PC-3 (cell line): ENCODE data around the gene ASPDH. TPM values are rescaled to one million over a fixed set of nuclear protein-coding genes. Genes with fewer than 3 reads are reported as not detected.

Source experiments
- ATAC-seq: fragments of 200-7000 bp; cut with Tn5 transposase; 2 replicates; pipeline ENCODE4 v1.9.1; 2020; ENCODE audit warnings: mild to moderate bottlenecking, moderate library complexity
- BruUV-seq: library from RNA; stranded (reverse); fragments of 400-500 nt; replicated peaks from 2 replicates; lab custom pipeline; 2021; lab: Mats Ljungman, UMichigan
- CTCF ChIA-PET: fragments of 300-600 bp; sonication (Branson Sonifier 250); formaldehyde crosslinking; loops from one replicate; lab custom pipeline; 2022; ENCODE audit warnings: antibody characterized with exemption; lab: Charles Lee
- POLR2A ChIA-PET: fragments of 300-600 bp; sonication (Branson Sonifier 250); formaldehyde crosslinking; loops from one replicate; lab custom pipeline; 2022; ENCODE audit warnings: antibody characterized with exemption; ENCODE audit not compliant: unreplicated experiment; lab: Charles Lee
- DNase-seq: peaks from one replicate; pipeline ENCODE4 v3.0.0-alpha.2; 2015
- H2AFZ ChIP-seq: fragments of 300-600 bp; sonication (generic); 2 replicates; pipeline ENCODE4 v1.6.0; 2016; ENCODE audit warnings: antibody characterized with exemption, low read length
- H3F3A ChIP-seq: fragments of 300-600 bp; sonication (generic); one replicate; pipeline ENCODE4 v1.6.0; 2017; ENCODE audit warnings: antibody characterized with exemption, low read length, control low read depth, mild to moderate bottlenecking; ENCODE audit not compliant: unreplicated experiment
- H3K27ac ChIP-seq: fragments of 300-600 bp; sonication (generic); 2 replicates; pipeline ENCODE4 v1.5.1; 2016; ENCODE audit warnings: mild to moderate bottlenecking, low read length
- H3K27me3 ChIP-seq: fragments of 300-600 bp; sonication (generic); 2 replicates; pipeline ENCODE4 v1.6.1; 2016; ENCODE audit warnings: low read length, mixed read lengths
- H3K36me3 ChIP-seq: fragments of 300-600 bp; sonication (generic); 2 replicates; pipeline ENCODE4 v1.6.1; 2016; ENCODE audit warnings: low read depth, mixed run types, low read length, mixed read lengths
- H3K4me1 ChIP-seq: fragments of 300-600 bp; sonication (generic); 2 replicates; pipeline ENCODE4 v1.5.1; 2016; ENCODE audit warnings: low read length; ENCODE audit not compliant: insufficient read depth
- H3K4me2 ChIP-seq: fragments of 300-600 bp; sonication (generic); 2 replicates; pipeline ENCODE4 v1.6.0; 2016; ENCODE audit warnings: low read length
- H3K4me3 ChIP-seq: fragments of 300-600 bp; sonication (generic); 2 replicates; pipeline ENCODE4 v1.5.1; 2016; ENCODE audit warnings: mild to moderate bottlenecking, low read length, mixed read lengths
- H3K79me2 ChIP-seq: fragments of 300-600 bp; sonication (generic); 2 replicates; pipeline ENCODE4 v1.6.1; 2017; ENCODE audit warnings: low read length, mixed read lengths
- H3K9ac ChIP-seq: fragments of 300-600 bp; sonication (generic); 2 replicates; pipeline ENCODE4 v1.6.0; 2016; ENCODE audit warnings: mild to moderate bottlenecking, low read length
- H3K9me2 ChIP-seq: fragments of 300-600 bp; sonication (generic); replicated peaks from 2 replicates; pipeline ENCODE4 v1.6.1; 2016; ENCODE audit warnings: mixed run types, low read length, mixed read lengths
- H3K9me3 ChIP-seq: fragments of 300-600 bp; sonication (generic); 2 replicates; pipeline ENCODE4 v1.6.1; 2016; ENCODE audit warnings: low read length, mixed read lengths
- H4K20me1 ChIP-seq: fragments of 300-600 bp; sonication (generic); 2 replicates; pipeline ENCODE4 v1.6.1; 2016; ENCODE audit warnings: low read length, mixed read lengths
- EZH2 ChIP-seq: fragments of 300-600 bp; sonication (generic); IDR thresholded peaks from one replicate; pipeline ENCODE4 v1.6.1; 2017; ENCODE audit warnings: antibody characterized with exemption, mild to moderate bottlenecking, low read length; ENCODE audit not compliant: unreplicated experiment
- EZH2phosphoT487 ChIP-seq: fragments of 300-600 bp; sonication (generic); IDR thresholded peaks from 2 replicates; pipeline ENCODE4 v1.6.1; 2018; ENCODE audit warnings: mild to moderate bottlenecking, antibody characterized with exemption, low read length, borderline replicate concordance
- intact Hi-C: fragments of 100-400 bp; cut with micrococcal nuclease; formaldehyde crosslinking; loops from 2 replicates; pipeline ENCODE4 v1.9.0; 2023
- total RNA-seq: library from RNA; depleted of rRNA; stranded (reverse); fragments of >200 nt; gene quantifications from 2 replicates; pipeline ENCODE4 v1.2.3, GENCODE V29; 2014
- TF ChIP-seq, protein P1 (sequence below): fragments of 300-600 bp; sonication (generic); conservative IDR thresholded peaks from 2 replicates; pipeline ENCODE4 v1.5.1; 2017; ENCODE audit warnings: antibody characterized with exemption, low read depth, mild to moderate bottlenecking, low read length

The ASPDH gene
- total RNA-seq, 1 experiment from 2014 or later: not detected

DNA sequence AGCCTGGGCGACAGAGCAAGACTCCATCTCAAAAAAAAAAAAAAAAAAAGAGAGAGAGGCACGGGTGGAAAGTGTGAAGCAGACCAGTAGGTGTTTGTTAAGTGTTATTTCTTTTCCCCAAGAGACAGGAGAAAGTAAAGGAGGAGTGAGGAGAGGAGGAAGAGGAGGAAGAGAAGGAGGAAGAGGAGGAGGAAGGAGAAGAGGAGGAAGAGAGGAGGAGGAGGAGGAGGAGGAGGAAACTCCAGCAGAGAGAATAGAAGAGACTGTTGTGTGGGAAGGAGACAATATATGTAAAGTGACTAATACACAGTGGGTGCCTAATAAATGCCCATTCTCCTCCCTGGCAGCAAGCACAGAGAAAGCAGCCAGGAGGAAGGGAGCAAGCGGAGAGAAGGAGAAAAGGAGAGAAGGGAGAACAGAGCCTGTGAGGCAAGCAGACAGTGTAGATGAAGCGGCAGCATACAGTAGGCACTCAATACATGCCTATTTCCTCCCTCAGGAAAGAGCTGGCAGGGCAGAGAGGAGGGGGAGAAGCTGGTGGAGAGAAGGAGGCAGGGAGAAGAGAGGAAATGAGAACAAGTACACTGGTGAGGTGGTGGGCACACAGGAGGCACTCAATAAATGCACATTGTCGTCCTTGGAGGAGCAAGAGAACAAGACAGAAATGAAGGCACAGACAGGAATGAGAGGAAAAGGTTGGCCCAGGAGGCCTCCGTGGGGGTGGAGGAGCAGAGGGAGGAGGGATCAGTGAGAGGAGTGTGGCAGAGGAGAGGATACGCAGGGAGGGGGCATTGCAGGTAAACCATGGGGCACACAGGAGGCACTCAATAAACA is 19.3 kb downstream of the ASPDH start:
- intact Hi-C loops: no loop called here
- H3K4me3 ChIP-seq: no peak overlapping the region

DNA sequence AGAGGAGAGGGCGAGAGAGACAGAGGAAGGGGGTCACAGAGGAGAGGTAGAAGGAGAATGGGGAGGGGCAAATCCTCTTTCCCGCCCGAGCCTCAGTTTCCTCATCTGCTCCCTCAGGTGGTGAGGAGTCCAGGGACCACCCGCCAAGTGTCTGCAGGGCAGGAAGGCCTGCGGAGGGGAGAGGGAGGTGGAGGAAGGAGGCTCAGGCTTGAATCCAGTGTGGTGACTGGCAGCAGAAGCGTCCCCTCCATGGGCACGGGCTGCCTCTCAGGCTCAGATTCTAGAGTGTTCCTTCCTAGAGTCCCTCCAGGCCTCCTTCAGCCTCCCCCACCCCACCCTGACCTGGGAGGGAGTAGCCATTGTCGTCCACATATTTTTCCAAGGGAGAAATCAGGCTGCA is 20.5 kb downstream of the ASPDH start:
- no peaks in the 10 kb centered on the region for H3K9me2 ChIP-seq
- no peaks in the 10 kb centered on the region for H3F3A ChIP-seq
- ChIA-PET CTCF (no interaction called here), POLR2A (no interaction called here)
- H4K20me1 ChIP-seq: no peaks in the 10 kb centered on the region
- no peak overlapping the region for H3K4me2 ChIP-seq
- H3K4me3 ChIP-seq: no peak overlapping the region
- no peaks in the 10 kb centered on the region for H3K79me2 ChIP-seq
- no peak overlapping the region for H3K27ac ChIP-seq
- intact Hi-C loops: no loop called here
- no TSS peak for BruUV-seq
- H3K4me1 ChIP-seq: no peaks in the 10 kb centered on the region
- no peak overlapping the region for H2AFZ ChIP-seq
- DNase-seq (no peak), ATAC-seq (no peak)
- TF ChIP-seq EZH2phosphoT487 (no peak), EZH2 (no peak)
- TF ChIP-seq, protein P1, sequence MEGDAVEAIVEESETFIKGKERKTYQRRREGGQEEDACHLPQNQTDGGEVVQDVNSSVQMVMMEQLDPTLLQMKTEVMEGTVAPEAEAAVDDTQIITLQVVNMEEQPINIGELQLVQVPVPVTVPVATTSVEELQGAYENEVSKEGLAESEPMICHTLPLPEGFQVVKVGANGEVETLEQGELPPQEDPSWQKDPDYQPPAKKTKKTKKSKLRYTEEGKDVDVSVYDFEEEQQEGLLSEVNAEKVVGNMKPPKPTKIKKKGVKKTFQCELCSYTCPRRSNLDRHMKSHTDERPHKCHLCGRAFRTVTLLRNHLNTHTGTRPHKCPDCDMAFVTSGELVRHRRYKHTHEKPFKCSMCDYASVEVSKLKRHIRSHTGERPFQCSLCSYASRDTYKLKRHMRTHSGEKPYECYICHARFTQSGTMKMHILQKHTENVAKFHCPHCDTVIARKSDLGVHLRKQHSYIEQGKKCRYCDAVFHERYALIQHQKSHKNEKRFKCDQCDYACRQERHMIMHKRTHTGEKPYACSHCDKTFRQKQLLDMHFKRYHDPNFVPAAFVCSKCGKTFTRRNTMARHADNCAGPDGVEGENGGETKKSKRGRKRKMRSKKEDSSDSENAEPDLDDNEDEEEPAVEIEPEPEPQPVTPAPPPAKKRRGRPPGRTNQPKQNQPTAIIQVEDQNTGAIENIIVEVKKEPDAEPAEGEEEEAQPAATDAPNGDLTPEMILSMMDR: no peak
- no peaks in the 10 kb centered on the region for H3K36me3 ChIP-seq
- H3K27me3 ChIP-seq: no peaks in the 10 kb centered on the region
- H3K9me3 ChIP-seq: no peaks in the 10 kb centered on the region
- no peak overlapping the region for H3K9ac ChIP-seq

More for the DNA sequence above, 19.3 kb downstream of the ASPDH start:
- H3F3A ChIP-seq: no peaks in the 10 kb centered on the region
- H3K9me3 ChIP-seq: no peaks in the 10 kb centered on the region
- TF ChIP-seq EZH2phosphoT487 (no peak), EZH2 (no peak)
- TF ChIP-seq, protein P1: no peak
- no peak for DNase-seq
- H3K4me1 ChIP-seq: no peaks in the 10 kb centered on the region
- ATAC-seq: no peak
- H2AFZ ChIP-seq: no peak overlapping the region
- H3K27me3 ChIP-seq: no peaks in the 10 kb centered on the region
- H4K20me1 ChIP-seq: no peaks in the 10 kb centered on the region
- no peak overlapping the region for H3K9ac ChIP-seq
- no peaks in the 10 kb centered on the region for H3K9me2 ChIP-seq
- no peak overlapping the region for H3K27ac ChIP-seq
- POLR2A ChIA-PET: no interaction called here
- H3K4me2 ChIP-seq: no peak overlapping the region
- CTCF ChIA-PET: no interaction called here
- no peaks in the 10 kb centered on the region for H3K79me2 ChIP-seq
- no TSS peak for BruUV-seq
- H3K36me3 ChIP-seq: no peaks in the 10 kb centered on the region
